DOHH2 (cell line): ENCODE measurements around the gene SRRM2.

Experiments used
- EZH2phosphoT487 ChIP-seq: fragments of 200-600 bp; sonication (generic); IDR thresholded peaks from 2 replicates; pipeline ENCODE4 v1.6.1; 2017; ENCODE audit warnings: borderline replicate concordance, mild to moderate bottlenecking, antibody characterized with exemption, low read length, moderate library complexity, mixed read lengths
- TF ChIP-seq, protein P1 (sequence below): fragments of 200-600 bp; sonication (generic); IDR thresholded peaks from one replicate; pipeline ENCODE4 v1.5.1; 2014; ENCODE audit warnings: antibody characterized with exemption, mild to moderate bottlenecking, low read depth, low read length; ENCODE audit not compliant: poor library complexity, severe bottlenecking

DNA sequence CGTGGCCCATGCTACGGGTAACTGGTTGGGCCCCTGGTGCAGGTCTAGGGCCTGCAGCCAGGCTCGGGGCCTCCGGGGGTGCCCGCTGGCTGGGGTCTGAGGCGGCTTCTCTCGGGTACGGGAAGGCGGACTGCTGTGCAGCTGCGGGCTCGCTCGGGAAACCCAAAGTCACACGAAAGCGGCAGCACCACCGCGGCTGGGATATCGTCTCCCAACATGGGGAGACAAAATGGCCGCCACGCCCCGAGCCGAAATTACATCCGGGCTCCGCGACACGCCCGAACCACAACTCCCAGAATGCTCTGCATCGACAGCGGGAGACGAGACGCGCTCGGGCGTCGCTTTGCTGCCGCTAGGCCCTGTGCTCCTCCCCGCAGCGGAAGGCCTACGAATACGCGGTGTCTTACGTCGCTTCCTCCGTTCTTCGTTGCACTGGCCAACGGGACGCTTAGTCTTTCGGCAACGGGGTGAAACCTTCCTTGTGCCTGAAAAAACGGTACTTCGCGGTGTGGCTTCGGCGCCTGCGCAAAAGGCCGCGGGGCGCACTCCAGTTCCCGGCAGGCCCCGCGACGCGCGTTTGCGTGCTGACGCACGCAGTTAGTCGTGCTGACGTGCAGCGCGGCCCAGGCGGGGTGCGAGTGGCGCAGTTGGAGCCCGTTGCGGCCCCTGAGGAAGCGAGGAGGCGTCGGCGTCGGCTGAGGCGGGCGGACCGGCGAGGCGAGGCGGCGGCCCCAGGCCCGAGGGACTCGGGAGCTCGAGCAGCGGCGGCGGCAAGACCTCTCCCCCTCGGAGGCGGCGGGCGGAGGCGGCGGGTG is at the start of gene SRRM2:
- TF ChIP-seq EZH2phosphoT487: no peak
- TF ChIP-seq, protein P1, sequence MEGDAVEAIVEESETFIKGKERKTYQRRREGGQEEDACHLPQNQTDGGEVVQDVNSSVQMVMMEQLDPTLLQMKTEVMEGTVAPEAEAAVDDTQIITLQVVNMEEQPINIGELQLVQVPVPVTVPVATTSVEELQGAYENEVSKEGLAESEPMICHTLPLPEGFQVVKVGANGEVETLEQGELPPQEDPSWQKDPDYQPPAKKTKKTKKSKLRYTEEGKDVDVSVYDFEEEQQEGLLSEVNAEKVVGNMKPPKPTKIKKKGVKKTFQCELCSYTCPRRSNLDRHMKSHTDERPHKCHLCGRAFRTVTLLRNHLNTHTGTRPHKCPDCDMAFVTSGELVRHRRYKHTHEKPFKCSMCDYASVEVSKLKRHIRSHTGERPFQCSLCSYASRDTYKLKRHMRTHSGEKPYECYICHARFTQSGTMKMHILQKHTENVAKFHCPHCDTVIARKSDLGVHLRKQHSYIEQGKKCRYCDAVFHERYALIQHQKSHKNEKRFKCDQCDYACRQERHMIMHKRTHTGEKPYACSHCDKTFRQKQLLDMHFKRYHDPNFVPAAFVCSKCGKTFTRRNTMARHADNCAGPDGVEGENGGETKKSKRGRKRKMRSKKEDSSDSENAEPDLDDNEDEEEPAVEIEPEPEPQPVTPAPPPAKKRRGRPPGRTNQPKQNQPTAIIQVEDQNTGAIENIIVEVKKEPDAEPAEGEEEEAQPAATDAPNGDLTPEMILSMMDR: no peak
